ENCODE measurements around the gene SYT8. TPM values are rescaled to one million over a fixed set of nuclear protein-coding genes. Genes with fewer than 3 reads are reported as not detected.
"Not testable (repeated sequence)": the region's sequence is repeated elsewhere in the genome, so short reads cannot be mapped to it uniquely, and the experiment has no call there.

SYT8 gene
- total RNA-seq, 4 donors from 2014 or later, result 2.0 TPM; not detected in 3

DNA sequence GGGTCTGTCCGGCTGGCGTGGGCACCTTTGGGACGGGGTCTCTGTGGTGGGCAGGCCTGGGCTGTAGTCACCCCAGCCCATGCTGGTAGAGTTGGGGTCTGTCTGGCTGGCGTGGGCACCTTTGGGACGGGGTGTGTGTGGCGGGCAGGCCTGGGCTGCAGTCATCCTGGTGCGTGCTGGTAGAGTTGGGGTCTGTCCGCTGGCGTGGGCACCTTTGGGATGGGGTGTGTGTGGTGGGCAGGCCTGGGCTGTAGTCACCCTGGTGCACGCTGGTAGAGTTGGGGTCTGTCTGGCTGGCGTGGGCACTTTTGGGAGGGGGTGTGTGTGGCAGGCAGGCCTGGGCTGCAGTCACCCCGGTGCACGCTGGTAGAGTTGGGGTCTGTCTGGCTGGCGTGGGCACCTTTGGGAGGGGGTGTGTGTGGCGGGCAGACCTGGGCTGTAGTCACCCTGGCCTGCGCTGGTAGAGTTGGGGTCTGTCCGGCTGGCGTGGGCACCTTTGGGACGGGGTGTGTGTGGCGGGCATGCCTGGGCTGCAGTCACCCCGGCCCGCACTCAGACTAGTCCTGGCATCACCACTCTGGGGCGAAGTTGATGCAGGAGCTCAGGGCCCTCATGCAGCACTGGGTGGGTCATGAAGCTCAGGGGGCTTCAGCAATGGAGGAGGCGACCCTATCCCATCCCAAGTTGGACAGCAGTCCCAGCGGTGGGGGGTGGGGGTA, 37.6 kb downstream of the SYT8 start:
- no peak for DNase-seq
- TF ChIP-seq POLR2A (IDR thresholded peaks at IDR 0.05), result no peak
- TF ChIP-seq, protein P1, sequence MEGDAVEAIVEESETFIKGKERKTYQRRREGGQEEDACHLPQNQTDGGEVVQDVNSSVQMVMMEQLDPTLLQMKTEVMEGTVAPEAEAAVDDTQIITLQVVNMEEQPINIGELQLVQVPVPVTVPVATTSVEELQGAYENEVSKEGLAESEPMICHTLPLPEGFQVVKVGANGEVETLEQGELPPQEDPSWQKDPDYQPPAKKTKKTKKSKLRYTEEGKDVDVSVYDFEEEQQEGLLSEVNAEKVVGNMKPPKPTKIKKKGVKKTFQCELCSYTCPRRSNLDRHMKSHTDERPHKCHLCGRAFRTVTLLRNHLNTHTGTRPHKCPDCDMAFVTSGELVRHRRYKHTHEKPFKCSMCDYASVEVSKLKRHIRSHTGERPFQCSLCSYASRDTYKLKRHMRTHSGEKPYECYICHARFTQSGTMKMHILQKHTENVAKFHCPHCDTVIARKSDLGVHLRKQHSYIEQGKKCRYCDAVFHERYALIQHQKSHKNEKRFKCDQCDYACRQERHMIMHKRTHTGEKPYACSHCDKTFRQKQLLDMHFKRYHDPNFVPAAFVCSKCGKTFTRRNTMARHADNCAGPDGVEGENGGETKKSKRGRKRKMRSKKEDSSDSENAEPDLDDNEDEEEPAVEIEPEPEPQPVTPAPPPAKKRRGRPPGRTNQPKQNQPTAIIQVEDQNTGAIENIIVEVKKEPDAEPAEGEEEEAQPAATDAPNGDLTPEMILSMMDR (IDR thresholded peaks at IDR 0.05), result no peak
- Histone ChIP-seq H3K9me3 (no peaks in the 10 kb centered on the region), H3K27me3 (no peaks in the 10 kb centered on the region), H3K4me1 (peaks cover 0 to 13% of the 10 kb centered on the region in 2 donors), H3K27ac (peak overlapping the region; percentile 77 to 89), H3K4me3 (no peak overlapping the region), H3K36me3 (no peaks in the 10 kb centered on the region)
- intact Hi-C loops (cut with DNase I; ENCODE audit: low total_unique reads), result no loop called here

DNA sequence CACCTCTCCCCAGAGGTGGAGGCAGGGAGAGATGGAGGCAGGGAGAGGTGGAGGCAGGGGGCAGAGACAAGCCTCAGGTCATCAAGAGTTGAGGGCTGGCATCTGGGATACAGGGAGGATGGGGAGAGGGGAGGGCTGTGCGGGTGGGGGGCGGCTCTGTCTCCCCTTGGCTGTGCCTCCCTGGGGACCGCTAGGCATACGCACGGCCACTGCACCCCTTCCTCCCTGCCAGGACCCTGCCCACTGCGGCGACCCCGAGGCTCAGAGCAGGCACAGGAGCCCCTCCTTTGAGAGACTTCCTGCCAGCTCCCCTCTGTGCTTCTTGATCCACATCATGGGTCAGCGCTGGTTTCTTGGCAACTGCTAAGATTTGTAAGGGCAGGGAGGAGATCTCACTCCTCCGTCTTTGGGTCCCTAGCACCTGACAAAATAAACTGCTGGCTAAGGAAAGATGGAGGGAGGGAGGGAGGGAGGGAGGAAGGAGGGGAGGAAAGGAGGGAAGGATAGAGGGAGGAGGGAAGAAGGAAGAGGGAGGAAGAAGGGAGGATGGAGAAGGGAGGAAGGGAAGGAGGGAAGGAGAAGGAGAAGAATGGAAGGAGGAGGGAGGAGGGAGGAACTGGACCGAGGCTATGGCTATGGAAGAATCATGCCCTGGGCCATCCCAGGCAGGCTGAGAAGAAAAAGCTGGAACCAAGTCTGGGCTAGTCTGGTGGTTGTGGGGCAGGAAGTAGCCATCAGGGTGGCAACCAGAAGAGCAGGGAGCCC, 38.4 kb downstream of the SYT8 start:
- no peaks in the 10 kb centered on the region for H3K9me3 ChIP-seq
- no peak overlapping the region for H3K4me3 ChIP-seq
- intact Hi-C loops (cut with DNase I; ENCODE audit: low total_unique reads), result no loop called here
- H3K4me1 ChIP-seq, result peaks cover 0 to 13% of the 10 kb centered on the region in 2 donors
- H3K27me3 ChIP-seq, result no peaks in the 10 kb centered on the region
- peak in 1 of 2 donors; percentile 68 for DNase-seq
- peak overlapping the region; percentile 77 to 89 for H3K27ac ChIP-seq
- TF ChIP-seq, protein P1 (IDR thresholded peaks at IDR 0.05), result no peak
- TF ChIP-seq POLR2A (IDR thresholded peaks at IDR 0.05), result no peak
- no peaks in the 10 kb centered on the region for H3K36me3 ChIP-seq

DNA sequence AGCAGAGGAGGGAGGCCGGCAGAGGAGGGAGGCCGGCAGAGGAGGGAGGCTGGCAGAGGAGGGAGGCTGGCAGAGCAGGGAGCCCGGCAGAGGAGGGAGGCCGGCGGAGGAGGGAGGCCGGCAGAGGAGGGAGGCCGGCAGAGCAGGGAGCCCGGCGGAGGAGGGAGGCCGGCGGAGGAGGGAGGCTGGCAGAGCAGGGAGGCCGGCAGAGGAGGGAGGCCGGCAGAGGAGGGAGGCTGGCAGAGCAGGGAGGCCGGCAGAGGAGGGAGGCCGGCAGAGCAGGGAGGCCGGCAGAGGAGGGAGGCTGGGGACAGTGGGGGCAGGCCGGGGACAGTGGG, 39.0 kb downstream of the SYT8 start:
- DNase-seq; H3K4me3 ChIP-seq; H3K36me3 ChIP-seq; H3K27me3 ChIP-seq; H3K9me3 ChIP-seq; intact Hi-C loops (cut with DNase I; ENCODE audit: low total_unique reads): not testable (repeated sequence)
- Histone ChIP-seq H3K4me1 (peaks cover 0 to 13% of the 10 kb centered on the region in 2 donors), H3K27ac (peak overlapping the region; percentile 77 to 89)

DNA sequence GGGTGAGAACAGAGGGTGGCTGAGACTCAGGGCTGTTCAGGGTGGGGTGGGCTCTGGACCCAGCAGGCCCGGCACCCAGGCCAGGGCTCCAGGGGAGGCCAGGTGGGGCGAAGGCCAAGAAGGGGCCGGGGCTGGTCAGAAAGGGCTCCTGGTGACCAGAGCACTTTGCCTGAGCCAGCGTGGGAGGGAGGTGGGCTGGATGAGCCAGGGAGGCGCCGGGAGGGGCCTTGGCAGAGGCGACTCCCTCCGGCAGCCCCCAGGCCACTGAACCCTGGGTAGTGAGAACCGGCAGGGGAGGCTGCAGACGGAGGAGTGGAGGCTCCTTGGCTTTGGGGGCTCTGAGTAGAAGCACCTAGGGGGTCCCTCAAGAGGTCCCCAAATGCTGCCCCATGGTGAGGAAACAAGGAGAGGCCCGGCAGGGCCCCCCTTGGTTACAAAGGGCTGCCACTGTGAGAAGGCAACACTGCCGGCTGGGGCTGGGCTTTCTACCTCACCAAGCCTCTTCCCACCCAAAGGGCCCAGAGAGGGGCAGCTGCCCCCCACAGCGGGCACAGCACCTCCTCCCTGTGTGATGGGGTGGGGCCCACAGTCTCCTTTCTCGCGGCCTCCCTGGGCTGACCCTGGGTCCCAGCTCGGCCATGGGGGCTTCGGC, 39.8 kb downstream of the SYT8 start:
- H3K9me3 ChIP-seq; H3K36me3 ChIP-seq; H3K27me3 ChIP-seq; H3K4me3 ChIP-seq; intact Hi-C loops (cut with DNase I; ENCODE audit: low total_unique reads): not testable (repeated sequence)
- DNase-seq, result peak in 1 of 2 donors; percentile 54
- peak overlapping the region; percentile 86 to 89 for H3K27ac ChIP-seq
- H3K4me1 ChIP-seq, result peaks cover 0 to 13% of the 10 kb centered on the region in 2 donors

DNA sequence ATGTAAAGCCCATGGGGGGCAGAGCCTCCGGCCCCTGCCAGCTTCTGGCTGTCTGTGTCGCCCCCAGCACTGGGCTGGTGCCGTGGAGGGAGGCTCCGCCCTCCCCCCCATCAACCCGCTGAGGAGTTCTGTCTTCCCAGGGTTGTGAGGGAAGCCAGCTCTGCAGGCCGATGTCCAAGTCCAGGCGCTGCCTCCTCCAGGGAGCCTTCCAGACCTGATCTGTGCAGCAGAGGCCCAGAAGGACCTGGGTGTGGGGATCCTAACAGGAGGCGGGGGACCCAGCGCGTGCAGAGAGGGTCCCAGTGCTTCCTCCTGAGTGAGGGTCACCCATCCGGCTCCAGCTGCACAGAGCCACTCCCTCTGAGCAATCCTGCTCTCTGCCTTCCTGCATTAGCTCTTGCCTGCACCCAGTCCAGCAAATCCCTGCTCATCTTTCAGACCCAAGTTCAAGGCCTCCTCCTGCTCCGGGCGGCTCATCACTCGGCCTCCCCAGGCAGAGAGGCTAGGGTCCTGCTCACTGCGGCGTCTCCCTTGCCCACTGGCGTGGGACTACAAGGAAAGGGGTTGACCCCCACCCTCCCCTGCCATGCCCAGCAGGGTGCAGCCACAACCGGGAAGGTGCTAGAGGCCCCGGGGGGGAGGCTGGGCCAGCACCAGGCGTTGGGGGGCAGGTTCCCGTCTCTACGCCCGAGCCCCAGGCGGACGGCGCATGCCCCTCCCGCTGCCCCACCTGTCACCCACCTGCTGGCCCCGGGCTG, 40.5 kb downstream of the SYT8 start:
- Histone ChIP-seq H3K4me3 (no peak overlapping the region), H3K27me3 (no peaks in the 10 kb centered on the region), H3K36me3 (no peaks in the 10 kb centered on the region), H3K9me3 (no peaks in the 10 kb centered on the region), H3K4me1 (peaks cover 0 to 11% of the 10 kb centered on the region in 2 donors), H3K27ac (peak overlapping the region; percentile 86 to 89)
- no peak for TF ChIP-seq POLR2A (IDR thresholded peaks at IDR 0.05)
- TF ChIP-seq, protein P1 (IDR thresholded peaks at IDR 0.05), result no peak
- intact Hi-C loops (cut with DNase I; ENCODE audit: low total_unique reads), result no loop called here
- peak; percentile 16 to 56 for DNase-seq

DNA sequence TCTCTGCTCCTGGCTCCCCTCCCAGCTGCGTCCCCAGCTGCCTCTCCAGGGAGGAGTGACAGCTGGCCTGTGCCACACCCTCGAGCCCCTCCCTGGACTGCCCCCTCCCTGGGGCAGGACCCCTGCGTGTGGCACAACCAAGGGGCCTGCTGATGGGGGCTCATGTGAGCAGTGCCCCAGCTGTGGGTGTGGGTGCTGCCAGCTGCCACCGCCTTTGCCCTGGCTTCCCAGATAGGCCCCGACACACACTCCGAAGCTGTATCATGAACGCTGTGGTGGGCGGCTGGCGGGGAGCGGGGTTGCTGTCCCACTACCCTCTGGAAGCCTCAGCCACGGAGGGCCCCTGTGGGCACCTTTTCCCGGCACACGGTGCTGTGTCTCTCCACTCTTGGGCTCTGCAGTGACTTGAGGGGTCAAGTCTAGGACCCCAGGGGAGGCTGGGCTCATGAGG, 41.1 kb downstream of the SYT8 start:
- peaks cover 0 to 14% of the 10 kb centered on the region in 2 donors for H3K4me1 ChIP-seq
- H3K9me3 ChIP-seq; H3K27me3 ChIP-seq; H3K36me3 ChIP-seq; DNase-seq; intact Hi-C loops (cut with DNase I; ENCODE audit: low total_unique reads): not testable (repeated sequence)
- H3K27ac ChIP-seq, result peak overlapping the region; percentile 86 to 89
- peak overlapping the region in 1 of 2 donors; percentile 13 for H3K4me3 ChIP-seq

Measured in uterus (tissue), 4 donors.